Thymus (tissue), 11 donors: ENCODE measurements around the gene GRAMD4. TPM values are rescaled to one million over a fixed set of nuclear protein-coding genes. Genes with fewer than 3 reads are reported as not detected.

Experiments used
- DNase-seq, 9 donors: peaks; one replicate each; pipeline ENCODE4 v3.0.0-alpha.2; 2013; ENCODE audit warnings: low spot score in 9 of 9, low read depth in 6 of 9, missing footprints in 1 of 9
- H3K27ac ChIP-seq, 2 donors: one replicate each; pipeline ENCODE4 v1.5.1; 2013; ENCODE audit warnings: control low read depth in 1 of 2, low read depth in 1 of 2, low read length in 1 of 2, mild to moderate bottlenecking in 1 of 2, moderate library complexity in 1 of 2
- H3K27me3 ChIP-seq, 2 donors: one replicate each; pipeline ENCODE4 v1.5.1; 2013; ENCODE audit warnings: low read length in 1 of 2; ENCODE audit not compliant: control insufficient read depth in 2 of 2, insufficient read depth in 1 of 2
- H3K36me3 ChIP-seq, 2 donors: one replicate each; pipeline ENCODE4 v1.5.1; 2013; ENCODE audit warnings: low read length in 1 of 2, mild to moderate bottlenecking in 1 of 2, moderate library complexity in 1 of 2; ENCODE audit not compliant: control insufficient read depth in 2 of 2, insufficient read depth in 2 of 2
- H3K4me1 ChIP-seq, 2 donors: one replicate each; pipeline ENCODE4 v1.5.1; 2013; ENCODE audit warnings: low read length in 2 of 2; ENCODE audit not compliant: control insufficient read depth in 2 of 2, insufficient read depth in 2 of 2
- H3K4me3 ChIP-seq, 2 donors: one replicate each; pipeline ENCODE4 v1.5.1; 2013; ENCODE audit warnings: low read length in 2 of 2, control low read depth in 1 of 2, mild to moderate bottlenecking in 1 of 2
- H3K9me3 ChIP-seq, 2 donors: one replicate each; pipeline ENCODE4 v1.5.1; 2013; ENCODE audit warnings: low read length in 1 of 2, mild to moderate bottlenecking in 1 of 2; ENCODE audit not compliant: control insufficient read depth in 2 of 2, insufficient read depth in 1 of 2
- WGBS: extraction: QIAGEN DNeasy Blood & Tissue Kit; methylation state at CpG from one replicate; pipeline ENCODE4 v1.1.7; 2013; 5-methylcytosine and 5-hydroxymethylcytosine counted together
- polyA plus RNA-seq: library from polyadenylated mRNA; stranded (reverse); fragments of 200-250 nt; gene quantifications from one replicate; pipeline ENCODE4 v1.2.3, GENCODE V29; 2013
- total RNA-seq: library from RNA; stranded (reverse); fragments of 120-200 nt; gene quantifications from one replicate; pipeline ENCODE4 v1.2.4, GENCODE V29; 2013
- donor health status: healthy.

Gene GRAMD4
- total and polyA plus RNA-seq, 2 donors, result 34.4 to 37.3 TPM

- peak overlapping the region in 1 of 2 donors; percentile 44 for H3K27ac ChIP-seq
- H3K36me3 ChIP-seq, result peaks cover 0 to 3% of the 10 kb centered on the region in 2 donors
- H3K4me1 ChIP-seq, result peaks cover 21 to 74% of the 10 kb centered on the region in 2 donors
- 32% methylated on average over 21 of the region's 21 CpGs for WGBS
- no peaks in the 10 kb centered on the region for H3K9me3 ChIP-seq
- H3K4me3 ChIP-seq, result no peak overlapping the region
- peak in 1 of 9 donors; percentile 70 for DNase-seq
- no peaks in the 10 kb centered on the region for H3K27me3 ChIP-seq
Observed at GRCh38 chr22:46587492-46588278, 32.5 kb upstream of the GRAMD4 start.

- no peak overlapping the region for H3K4me3 ChIP-seq
- no peaks in the 10 kb centered on the region for H3K9me3 ChIP-seq
- H3K36me3 ChIP-seq, result peaks cover 0 to 3% of the 10 kb centered on the region in 2 donors
- H3K27ac ChIP-seq, result no peak overlapping the region
- H3K4me1 ChIP-seq, result peaks cover 26 to 80% of the 10 kb centered on the region in 2 donors
- WGBS, result 83% methylated on average over 29 of the region's 29 CpGs
- no peak for DNase-seq
- no peaks in the 10 kb centered on the region for H3K27me3 ChIP-seq
Observed at GRCh38 chr22:46588279-46589140, 31.7 kb upstream of the GRAMD4 start.

GRCh38 chr22:46589141-46589748, 30.9 kb upstream of the GRAMD4 start:
- Histone ChIP-seq H3K36me3 (peaks cover 0 to 3% of the 10 kb centered on the region in 2 donors), H3K9me3 (no peaks in the 10 kb centered on the region), H3K27me3 (no peaks in the 10 kb centered on the region), H3K27ac (no peak overlapping the region), H3K4me3 (no peak overlapping the region), H3K4me1 (peaks cover 28 to 79% of the 10 kb centered on the region in 2 donors)
- WGBS, result 93% methylated on average over 9 of the region's 9 CpGs
- DNase-seq, result no peak

GRCh38 chr22:46589871-46590271, 30.3 kb upstream of the GRAMD4 start:
- H3K36me3 ChIP-seq, result peaks cover 0 to 3% of the 10 kb centered on the region in 2 donors
- H3K4me1 ChIP-seq, result peaks cover 28 to 82% of the 10 kb centered on the region in 2 donors
- no peak overlapping the region for H3K4me3 ChIP-seq
- no peak overlapping the region for H3K27ac ChIP-seq
- DNase-seq, result no peak
- H3K9me3 ChIP-seq, result no peaks in the 10 kb centered on the region
- H3K27me3 ChIP-seq, result no peaks in the 10 kb centered on the region
- 95% methylated on average over 11 of the region's 11 CpGs for WGBS

GRCh38 chr22:46590334-46590733, 29.9 kb upstream of the GRAMD4 start:
- H3K4me3 ChIP-seq, result no peak overlapping the region
- H3K9me3 ChIP-seq, result no peaks in the 10 kb centered on the region
- 89% methylated on average over 11 of the region's 11 CpGs for WGBS
- H3K4me1 ChIP-seq, result peaks cover 28 to 86% of the 10 kb centered on the region in 2 donors
- H3K27ac ChIP-seq, result no peak overlapping the region
- H3K36me3 ChIP-seq, result peaks cover 0 to 4% of the 10 kb centered on the region in 2 donors
- no peaks in the 10 kb centered on the region for H3K27me3 ChIP-seq
- DNase-seq, result no peak

GRCh38 chr22:46591930-46592329, 28.3 kb upstream of the GRAMD4 start:
- H3K4me1 ChIP-seq, result peaks cover 28 to 80% of the 10 kb centered on the region in 2 donors
- H3K27me3 ChIP-seq, result no peaks in the 10 kb centered on the region
- no peak for DNase-seq
- peaks cover 0 to 3% of the 10 kb centered on the region in 2 donors for H3K36me3 ChIP-seq
- H3K27ac ChIP-seq, result peak overlapping the region; percentile 27 to 81
- WGBS, result 81% methylated on average over 8 of the region's 8 CpGs
- H3K9me3 ChIP-seq, result no peaks in the 10 kb centered on the region
- no peak overlapping the region for H3K4me3 ChIP-seq

GRCh38 chr22:46592390-46592872, 27.8 kb upstream of the GRAMD4 start:
- Histone ChIP-seq H3K27me3 (no peaks in the 10 kb centered on the region), H3K36me3 (peaks cover 0 to 3% of the 10 kb centered on the region in 2 donors), H3K4me3 (peak overlapping the region in 1 of 2 donors; percentile 39), H3K27ac (peak overlapping the region; percentile 27 to 81), H3K4me1 (peaks cover 25 to 75% of the 10 kb centered on the region in 2 donors), H3K9me3 (no peaks in the 10 kb centered on the region)
- peak in 2 of 9 donors; percentile 65 to 78 for DNase-seq
- 1% methylated on average over 13 of the region's 13 CpGs for WGBS

GRCh38 chr22:46593211-46593681, 26.9 kb upstream of the GRAMD4 start:
- Histone ChIP-seq H3K27ac (peak overlapping the region; percentile 27 to 74), H3K9me3 (no peaks in the 10 kb centered on the region), H3K4me3 (peak overlapping the region in 1 of 2 donors; percentile 32), H3K36me3 (peaks cover 0 to 3% of the 10 kb centered on the region in 2 donors), H3K4me1 (peaks cover 17 to 67% of the 10 kb centered on the region in 2 donors), H3K27me3 (no peaks in the 10 kb centered on the region)
- peak in 1 of 9 donors; percentile 65 for DNase-seq
- 7% methylated on average over 19 of the region's 19 CpGs for WGBS
